GM18858 (cell line): Measurements from ENCODE around the gene CCNO.

Source experiments
- ATAC-seq: cut with Tn5 transposase; IDR thresholded peaks from one replicate; pipeline ENCODE4 v1.9.1; 2021; ENCODE audit not compliant: unreplicated experiment

The CCNO gene

DNA sequence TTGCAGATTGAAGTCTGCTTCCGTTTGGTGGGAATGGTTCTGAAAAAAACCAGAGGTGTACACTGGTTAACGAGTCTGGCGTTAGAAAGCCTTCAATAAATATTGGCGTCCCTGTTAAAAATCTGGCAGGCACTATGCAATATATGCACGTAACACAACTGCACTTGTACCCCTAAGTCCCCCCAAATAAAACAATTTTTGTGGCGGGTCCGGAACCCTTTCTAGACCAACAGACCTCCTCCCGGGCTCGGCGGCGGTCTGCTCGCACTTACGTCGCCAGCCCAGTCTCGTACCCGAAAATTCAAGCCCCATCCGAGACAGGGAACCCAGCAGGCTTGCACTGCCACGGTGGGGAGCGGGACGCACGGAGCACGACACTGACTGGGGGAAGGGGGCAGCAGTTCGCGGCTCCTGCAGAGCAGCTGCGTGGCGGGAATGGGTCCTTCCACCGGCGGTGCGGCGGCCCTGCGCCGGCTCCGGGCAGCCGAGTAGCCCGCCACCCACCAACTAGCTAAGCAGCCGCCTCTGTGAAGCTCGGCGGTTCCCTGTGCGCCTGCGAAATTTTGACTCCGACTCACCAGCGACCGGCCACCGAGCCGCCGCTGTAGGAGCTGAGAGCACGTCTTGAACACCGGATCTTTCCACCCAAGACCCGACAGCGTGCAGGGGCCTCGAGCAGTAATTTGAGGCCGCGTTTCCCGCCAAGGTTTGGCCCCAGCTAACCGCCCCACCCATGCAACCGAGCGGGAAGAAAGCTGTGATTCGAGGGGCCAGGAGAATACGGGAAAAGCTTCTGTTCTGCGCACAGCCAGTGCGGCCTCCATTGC is 10.2 kb downstream of the CCNO start:
- no peak for ATAC-seq

- no peak for ATAC-seq
These were observed 11.1 kb downstream of the CCNO start for GRCh38 chr5:55222092-55222984.

DNA sequence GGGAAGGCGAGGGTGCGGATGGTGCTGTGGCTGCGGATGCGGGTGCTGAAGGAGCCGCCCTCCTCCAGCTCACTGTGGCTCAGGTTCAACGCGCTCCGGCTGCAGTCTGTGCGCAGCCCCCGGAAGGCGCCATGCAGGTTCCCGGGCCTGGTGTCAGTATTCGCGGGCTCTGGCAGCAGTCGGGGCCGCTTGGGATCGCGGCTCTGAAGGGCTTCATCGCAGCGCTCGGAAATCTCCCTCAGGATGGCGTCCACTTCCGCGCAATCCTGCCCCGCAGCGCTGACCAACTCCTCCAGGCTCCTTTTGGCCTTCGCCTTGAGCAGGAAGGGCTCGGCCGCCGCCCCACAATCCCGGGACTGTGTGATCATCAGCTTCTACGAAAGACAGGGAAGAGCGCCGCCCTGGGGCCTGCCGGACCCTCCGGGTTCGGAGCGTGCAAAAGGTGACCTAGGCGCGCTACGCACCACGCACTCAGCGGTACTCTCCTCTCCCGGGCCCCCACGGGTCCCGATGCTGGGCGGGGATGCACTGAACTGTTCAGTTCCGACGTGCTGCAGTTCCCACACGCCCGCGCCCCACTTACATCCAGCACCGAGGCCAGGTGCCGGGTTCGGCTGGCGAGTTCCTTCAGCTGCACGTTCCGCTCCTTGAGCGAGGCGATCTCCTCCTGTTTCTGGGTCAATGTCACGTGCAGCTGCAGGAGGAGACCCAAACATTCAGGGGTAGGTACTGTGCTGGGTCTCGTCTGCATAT is 12.8 kb downstream of the CCNO start:
- ATAC-seq = no peak

DNA sequence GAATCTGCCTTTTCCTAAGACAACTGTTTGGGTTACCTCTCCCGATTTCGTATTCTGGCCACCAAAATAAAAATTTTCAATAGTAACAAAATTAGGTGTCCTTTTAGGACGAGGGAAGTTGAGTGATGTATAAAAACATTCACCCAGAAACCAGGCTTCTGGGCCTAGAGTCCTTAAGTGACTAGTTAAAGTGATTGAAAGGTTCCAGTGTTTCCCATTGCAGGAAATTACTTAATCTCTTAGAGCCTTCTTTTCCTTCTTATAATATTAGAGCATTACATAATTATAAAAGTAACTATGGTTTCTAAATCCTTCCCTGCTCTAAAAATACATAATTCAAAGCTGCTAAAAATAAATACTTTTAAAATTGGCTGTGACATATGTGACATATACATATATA is 13.6 kb downstream of the CCNO start:
- ATAC-seq = no peak

GRCh38 chr5:55218967-55219366 is 14.4 kb downstream of the CCNO start:
- no peak for ATAC-seq

DNA sequence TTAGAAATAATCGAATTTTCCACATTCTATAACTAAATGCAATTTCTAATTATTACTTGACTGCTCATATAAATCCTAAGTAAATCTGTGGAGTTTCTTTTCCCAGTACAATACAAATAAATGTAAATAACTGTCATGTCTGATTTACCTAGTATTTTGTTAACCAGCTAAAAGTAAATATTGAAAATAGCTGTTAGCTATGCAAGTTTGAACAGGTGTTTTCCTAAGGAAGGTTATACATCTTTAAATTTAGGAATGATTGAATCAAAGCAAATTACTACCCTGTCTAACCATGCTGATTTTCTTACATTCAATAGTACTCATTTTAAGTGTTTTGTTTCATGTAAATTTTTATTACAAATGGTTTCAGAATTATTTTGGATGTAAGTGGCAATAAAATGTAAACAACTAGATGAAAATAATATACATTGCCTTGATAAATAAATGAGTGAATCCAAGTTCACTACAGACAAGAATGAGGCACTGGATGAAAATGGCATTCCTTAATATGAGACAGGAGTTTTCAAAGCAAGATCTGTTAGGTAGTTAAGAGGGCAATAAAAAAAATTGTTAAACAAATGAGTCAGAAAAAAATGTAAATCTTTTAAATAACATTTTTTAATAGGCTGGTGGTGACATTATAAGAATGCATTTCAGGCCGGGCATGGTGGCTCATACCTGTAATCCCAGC is 22.1 kb downstream of the CCNO start:
- no peak for ATAC-seq

DNA sequence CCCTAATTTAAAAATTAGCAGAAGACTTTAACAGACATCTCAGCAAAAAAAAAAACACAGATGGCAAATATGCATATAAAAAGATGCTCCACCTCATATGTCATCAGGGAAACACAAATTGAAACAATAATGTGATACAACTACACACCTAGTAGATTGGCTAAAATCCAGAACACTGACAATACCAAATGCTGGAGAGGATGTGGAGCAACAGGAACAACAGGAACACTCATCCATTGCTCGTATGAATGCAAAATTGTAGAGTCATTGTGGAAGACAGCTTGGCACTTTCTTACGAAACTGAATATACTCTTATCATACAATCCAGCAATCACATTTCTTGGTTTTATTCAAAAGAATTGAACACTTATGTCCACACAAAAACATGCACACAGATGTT is 28.4 kb downstream of the CCNO start:
- no peak for ATAC-seq

GRCh38 chr5:55191165-55191564 is 42.2 kb downstream of the CCNO start:
- ATAC-seq = no peak

DNA sequence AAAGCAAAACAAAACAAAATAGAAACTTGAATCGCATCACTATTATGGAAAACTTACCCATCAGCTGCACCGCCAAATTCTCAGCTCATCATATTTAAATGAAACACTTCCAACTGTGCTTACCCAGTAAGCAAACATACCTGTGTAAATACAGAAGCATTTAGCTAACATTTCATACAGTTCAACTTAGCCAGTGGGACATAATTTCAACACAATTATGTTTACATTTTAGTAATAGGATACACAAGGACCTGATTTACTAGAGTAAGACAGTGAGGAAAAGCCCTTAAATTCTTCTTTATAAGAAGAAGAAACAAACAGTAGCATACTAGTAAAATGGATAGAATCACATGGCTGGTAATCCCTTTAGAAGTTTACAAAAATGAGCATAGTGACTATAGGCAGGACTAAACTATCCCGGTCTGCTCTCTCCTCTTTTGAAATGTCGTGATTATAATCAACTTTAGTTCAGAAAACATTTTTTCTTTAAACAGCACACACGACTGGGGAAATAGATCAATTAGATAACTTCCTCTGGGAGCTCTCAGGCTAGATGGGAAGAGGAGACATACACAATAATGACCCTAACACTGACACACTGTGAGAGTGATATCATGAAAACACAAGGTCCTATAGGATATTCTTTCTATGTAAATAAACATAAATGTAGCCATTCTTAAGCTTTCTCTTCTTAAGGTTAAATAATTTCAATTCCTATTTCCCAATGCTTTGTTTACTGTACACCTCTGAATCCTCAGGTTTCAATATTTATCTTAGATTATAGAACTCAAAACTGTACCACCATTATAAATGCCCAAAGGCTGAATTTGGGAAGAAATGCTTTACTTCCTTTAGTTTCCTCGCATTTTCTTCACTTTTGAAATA is 44.5 kb downstream of the CCNO start:
- ATAC-seq = no peak

DNA sequence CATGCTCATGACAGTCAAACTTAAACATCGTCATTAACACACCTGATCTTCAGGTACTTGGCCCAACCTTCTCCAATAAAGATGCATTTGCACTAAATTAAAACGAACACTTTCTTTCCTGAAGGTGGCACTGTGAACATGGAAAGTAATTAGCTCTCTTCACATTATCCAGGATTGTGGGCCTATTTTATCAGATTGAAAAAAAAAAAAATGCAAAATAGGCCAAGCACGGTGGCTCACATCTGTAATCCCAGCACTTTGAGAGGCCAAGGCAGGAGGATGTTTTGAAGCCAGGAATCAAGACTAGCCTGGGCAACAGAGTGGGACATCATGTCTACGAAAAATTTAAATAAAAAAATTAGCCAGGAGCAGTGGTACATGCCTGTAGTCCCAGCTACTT is 46.0 kb downstream of the CCNO start:
- ATAC-seq = no peak
